Suppressor macrophage treated with lipopolysaccharide for 4 hours (primary cell): ENCODE results near the gene SLC24A5.

ENCODE experiments used
- DNase-seq: peaks from one replicate; pipeline ENCODE4 v3.0.0-alpha.2; 2020

The SLC24A5 gene

GRCh38 chr15:48119277-48119676 lies 1.5 kb upstream of the SLC24A5 start:
- DNase-seq, result no peak

GRCh38 chr15:48121849-48122248 lies 1.1 kb downstream of the SLC24A5 start:
- DNase-seq, result no peak

GRCh38 chr15:48126667-48127355 lies 6.0 kb downstream of the SLC24A5 start:
- no peak for DNase-seq

- DNase-seq, result no peak
These were observed 10.5 kb downstream of the SLC24A5 start for GRCh38 chr15:48131324-48131723.

GRCh38 chr15:48132874-48133273 lies 12.1 kb downstream of the SLC24A5 start:
- DNase-seq, result no peak

- no peak for DNase-seq
These were observed 23.1 kb downstream of the SLC24A5 start for GRCh38 chr15:48143856-48144255.

GRCh38 chr15:48144889-48145288 lies 24.1 kb downstream of the SLC24A5 start:
- no peak for DNase-seq

- no peak for DNase-seq
These were observed 25.1 kb downstream of the SLC24A5 start for GRCh38 chr15:48145923-48146322.

- no peak for DNase-seq
These were observed 26.6 kb downstream of the SLC24A5 start for GRCh38 chr15:48147358-48147757.

- no peak for DNase-seq
These were observed 29.1 kb downstream of the SLC24A5 start for GRCh38 chr15:48149858-48150257.

- no peak for DNase-seq
These were observed 32.7 kb downstream of the SLC24A5 start for GRCh38 chr15:48153526-48153925.

GRCh38 chr15:48168616-48169015 lies 47.8 kb downstream of the SLC24A5 start:
- no peak for DNase-seq

GRCh38 chr15:48170981-48171380 lies 50.2 kb downstream of the SLC24A5 start:
- no peak for DNase-seq

- no peak for DNase-seq
These were observed 54.3 kb downstream of the SLC24A5 start for GRCh38 chr15:48175126-48175525.

GRCh38 chr15:48176112-48176511 lies 55.3 kb downstream of the SLC24A5 start:
- no peak for DNase-seq

- no peak for DNase-seq
These were observed 56.2 kb downstream of the SLC24A5 start for GRCh38 chr15:48176957-48177356.

GRCh38 chr15:48177383-48177765 lies 56.6 kb downstream of the SLC24A5 start:
- peak; percentile 23 for DNase-seq

- peak; percentile 14 for DNase-seq
These were observed 57.2 kb downstream of the SLC24A5 start, which contains the start of gene MYEF2 for GRCh38 chr15:48177766-48178647. Gene MYEF2 (minus strand): TSS chr15:48178295. CDS start chr15:48178237, 58 bp downstream.

GRCh38 chr15:48178648-48178931 lies 57.8 kb downstream of the SLC24A5 start:
- DNase-seq, result no peak

GRCh38 chr15:48182749-48183148 lies 62.0 kb downstream of the SLC24A5 start:
- no peak for DNase-seq

GRCh38 chr15:48185529-48185928 lies 64.7 kb downstream of the SLC24A5 start:
- DNase-seq, result no peak

- DNase-seq, result no peak
These were observed 65.5 kb downstream of the SLC24A5 start for GRCh38 chr15:48186271-48186670.

GRCh38 chr15:48190932-48191573 lies 70.3 kb downstream of the SLC24A5 start:
- peak; percentile 44 for DNase-seq
